Hepatocyte (in vitro differentiated cells): ENCODE measurements around the gene AKAP14. TPM values are rescaled to one million over a fixed set of nuclear protein-coding genes. Genes with fewer than 3 reads are reported as not detected.
A peak's percentile ranks its signal among the peaks of the same experiment; 100 is the strongest.
"Not testable (repeated sequence)": the region's sequence is repeated elsewhere in the genome, so short reads cannot be mapped to it uniquely, and the experiment has no call there.

Source experiments
- DNase-seq: peaks from one replicate; pipeline ENCODE4 v3.0.0-alpha.2; 2016; ENCODE audit warnings: low spot score
- H2AFZ ChIP-seq: fragments of 200-600 bp; sonication (generic); 2 replicates; pipeline ENCODE4 v1.6.0; 2016; ENCODE audit warnings: antibody characterized with exemption, mild to moderate bottlenecking
- H3K27ac ChIP-seq: fragments of 200-600 bp; sonication (generic); 2 replicates; pipeline ENCODE4 v1.5.1; 2016; ENCODE audit warnings: mild to moderate bottlenecking
- H3K27me3 ChIP-seq: fragments of 200-600 bp; sonication (generic); 2 replicates; pipeline ENCODE4 v1.6.1; 2016
- H3K36me3 ChIP-seq: fragments of 200-600 bp; sonication (generic); replicated peaks from 2 replicates; pipeline ENCODE4 v1.5.1; 2016; ENCODE audit warnings: low read depth; ENCODE audit not compliant: insufficient read depth
- H3K4me1 ChIP-seq: fragments of 200-600 bp; sonication (generic); 2 replicates; pipeline ENCODE4 v1.5.1; 2016; ENCODE audit warnings: mild to moderate bottlenecking, moderate library complexity; ENCODE audit not compliant: insufficient read depth
- H3K4me2 ChIP-seq: fragments of 200-600 bp; sonication (generic); 2 replicates; pipeline ENCODE4 v1.6.0; 2016
- H3K4me3 ChIP-seq: fragments of 200-600 bp; sonication (generic); 2 replicates; pipeline ENCODE4 v1.5.1; 2016; ENCODE audit warnings: mild to moderate bottlenecking
- H3K79me2 ChIP-seq: fragments of 200-600 bp; sonication (generic); 2 replicates; pipeline ENCODE4 v1.6.0; 2017; ENCODE audit warnings: mild to moderate bottlenecking
- H3K9me2 ChIP-seq: fragments of 200-600 bp; sonication (generic); replicated peaks from 2 replicates; pipeline ENCODE4 v1.6.0; 2017; ENCODE audit warnings: mild to moderate bottlenecking; ENCODE audit not compliant: insufficient read depth
- H3K9me3 ChIP-seq: fragments of 200-600 bp; sonication (generic); 2 replicates; pipeline ENCODE4 v1.5.1; 2016; ENCODE audit warnings: low read depth, mild to moderate bottlenecking
- H4K20me1 ChIP-seq: fragments of 200-600 bp; sonication (generic); 2 replicates; pipeline ENCODE4 v1.6.0; 2016; ENCODE audit warnings: mild to moderate bottlenecking; ENCODE audit not compliant: insufficient read depth, poor library complexity, severe bottlenecking
- EZH2 ChIP-seq: fragments of 200-600 bp; sonication (generic); IDR thresholded peaks from 2 replicates; pipeline ENCODE4 v1.6.1; 2016; ENCODE audit warnings: antibody characterized with exemption, mild to moderate bottlenecking, borderline replicate concordance
- EZH2phosphoT487 ChIP-seq: fragments of 200-600 bp; sonication (generic); IDR thresholded peaks from one replicate; pipeline ENCODE4 v1.6.1; 2018; ENCODE audit warnings: antibody characterized with exemption, mild to moderate bottlenecking, low read depth, moderate library complexity; ENCODE audit not compliant: unreplicated experiment, severe bottlenecking
- WGBS: methylation state at CpG from one replicate; pipeline ENCODE4 v1.1.6; 2016; ENCODE audit warnings: low lambda C conversion rate; ENCODE audit errors: missing lambda C conversion rate; 5-methylcytosine and 5-hydroxymethylcytosine counted together
- polyA plus RNA-seq: library from polyadenylated mRNA; unstranded; fragments of >200 nt; fragmentation: Nextera tagmentation; extraction: Ambion mirVana; gene quantifications from 2 replicates; pipeline ENCODE4 v1.2.1, GENCODE V29; 2016
- total RNA-seq: library from RNA; depleted of rRNA; stranded (reverse); fragments of >200 nt; gene quantifications from 2 replicates; pipeline ENCODE4 v1.2.3, GENCODE V29; 2014
- TF ChIP-seq, protein P1 (sequence below): fragments of 200-600 bp; sonication (generic); IDR thresholded peaks from 2 replicates; pipeline ENCODE4 v1.5.1; 2016; ENCODE audit warnings: antibody characterized with exemption, mild to moderate bottlenecking; ENCODE audit not compliant: poor library complexity

AKAP14 gene
- total and polyA plus RNA-seq, 2 experiments from 2014 or later, result not detected

DNA sequence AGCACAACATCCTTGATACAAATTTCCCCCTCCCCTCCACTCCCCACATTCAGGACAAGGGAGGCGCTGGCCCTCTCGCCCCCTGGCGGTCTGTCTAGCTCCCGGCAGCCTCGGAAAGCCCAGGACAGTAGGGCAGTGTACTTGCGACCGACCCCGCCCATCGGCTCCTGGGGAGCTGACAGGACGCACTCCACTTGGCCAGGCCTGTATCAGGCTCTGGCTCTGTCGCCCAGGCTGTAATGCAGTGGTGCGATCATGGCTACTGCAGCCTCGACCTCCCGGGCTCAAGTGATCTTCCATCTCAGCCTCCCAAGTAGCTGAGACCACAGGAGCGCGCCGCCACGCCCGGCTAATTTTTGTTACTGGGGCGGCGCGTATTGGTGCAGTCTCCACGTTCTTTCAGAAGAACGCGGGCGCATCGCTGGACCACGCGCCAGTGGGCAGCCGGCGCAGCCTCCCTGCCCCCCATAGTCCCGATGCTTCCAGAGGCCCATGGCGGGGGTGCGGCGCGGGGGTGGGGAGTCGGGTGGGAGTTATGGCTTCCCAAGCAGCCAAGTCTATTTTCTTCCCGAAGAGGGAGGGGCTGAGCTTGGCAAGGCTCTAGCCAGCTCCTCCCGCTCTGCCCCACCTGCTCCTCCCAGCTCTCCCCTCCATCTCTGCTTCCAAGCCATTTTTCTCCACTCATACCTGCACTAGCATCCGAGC, 7.8 kb upstream of the AKAP14 start:
- no peaks in the 10 kb centered on the region for H3K9me2 ChIP-seq
- H3K27ac ChIP-seq, result no peak overlapping the region
- no peaks in the 10 kb centered on the region for H3K4me1 ChIP-seq
- H2AFZ ChIP-seq, result peak overlapping the region; percentile 37
- H3K36me3 ChIP-seq, result no peaks in the 10 kb centered on the region
- no peaks in the 10 kb centered on the region for H3K9me3 ChIP-seq
- WGBS, result 40% methylated on average over 34 of the region's 40 CpGs
- no peaks in the 10 kb centered on the region for H3K79me2 ChIP-seq
- peak overlapping the region; percentile 81 for H3K4me2 ChIP-seq
- H3K27me3 ChIP-seq, result no peaks in the 10 kb centered on the region
- H4K20me1 ChIP-seq, result no peaks in the 10 kb centered on the region
- peak overlapping the region; percentile 22 for H3K4me3 ChIP-seq
- TF ChIP-seq, protein P1, sequence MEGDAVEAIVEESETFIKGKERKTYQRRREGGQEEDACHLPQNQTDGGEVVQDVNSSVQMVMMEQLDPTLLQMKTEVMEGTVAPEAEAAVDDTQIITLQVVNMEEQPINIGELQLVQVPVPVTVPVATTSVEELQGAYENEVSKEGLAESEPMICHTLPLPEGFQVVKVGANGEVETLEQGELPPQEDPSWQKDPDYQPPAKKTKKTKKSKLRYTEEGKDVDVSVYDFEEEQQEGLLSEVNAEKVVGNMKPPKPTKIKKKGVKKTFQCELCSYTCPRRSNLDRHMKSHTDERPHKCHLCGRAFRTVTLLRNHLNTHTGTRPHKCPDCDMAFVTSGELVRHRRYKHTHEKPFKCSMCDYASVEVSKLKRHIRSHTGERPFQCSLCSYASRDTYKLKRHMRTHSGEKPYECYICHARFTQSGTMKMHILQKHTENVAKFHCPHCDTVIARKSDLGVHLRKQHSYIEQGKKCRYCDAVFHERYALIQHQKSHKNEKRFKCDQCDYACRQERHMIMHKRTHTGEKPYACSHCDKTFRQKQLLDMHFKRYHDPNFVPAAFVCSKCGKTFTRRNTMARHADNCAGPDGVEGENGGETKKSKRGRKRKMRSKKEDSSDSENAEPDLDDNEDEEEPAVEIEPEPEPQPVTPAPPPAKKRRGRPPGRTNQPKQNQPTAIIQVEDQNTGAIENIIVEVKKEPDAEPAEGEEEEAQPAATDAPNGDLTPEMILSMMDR, result peak; percentile 51
- TF ChIP-seq EZH2, result no peak
- peak; percentile 78 for DNase-seq

DNA sequence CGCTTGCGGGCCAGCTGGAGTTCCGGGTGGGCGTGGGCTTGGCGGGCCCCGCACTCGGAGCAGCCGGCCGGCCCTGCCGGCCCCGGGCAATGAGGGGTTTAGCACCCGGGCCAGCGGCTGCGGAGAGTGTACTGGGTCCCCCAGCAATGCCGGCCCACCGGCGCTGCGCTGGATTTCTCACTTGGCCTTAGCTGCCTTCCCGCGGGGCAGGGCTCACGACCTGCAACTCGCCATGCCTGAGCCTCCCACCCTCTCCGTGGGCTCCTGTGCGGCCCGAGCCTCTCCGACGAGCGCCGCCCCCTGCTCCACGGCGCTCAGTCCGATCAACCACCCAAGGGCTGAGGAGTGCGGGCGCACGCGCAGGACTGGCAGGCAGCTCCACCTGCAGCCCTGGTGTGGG, 5.1 kb upstream of the AKAP14 start:
- H3K4me2 ChIP-seq, H3K9me2 ChIP-seq, H3K27me3 ChIP-seq, H3K4me1 ChIP-seq, DNase-seq, H3K79me2 ChIP-seq, H4K20me1 ChIP-seq, H2AFZ ChIP-seq, H3K27ac ChIP-seq, H3K9me3 ChIP-seq, H3K4me3 ChIP-seq, H3K36me3 ChIP-seq: not testable (repeated sequence)
- WGBS, result 93% methylated on average over 27 of the region's 36 CpGs

GRCh38 chrX:119891961-119892692, 3.6 kb upstream of the AKAP14 start:
- H4K20me1 ChIP-seq, H3K79me2 ChIP-seq, DNase-seq, H3K4me1 ChIP-seq, H3K4me2 ChIP-seq, H2AFZ ChIP-seq, H3K9me3 ChIP-seq, H3K9me2 ChIP-seq, H3K4me3 ChIP-seq, H3K27me3 ChIP-seq, H3K36me3 ChIP-seq: not testable (repeated sequence)
- H3K27ac ChIP-seq, result peak overlapping the region; percentile 14
- WGBS, result 66% methylated on average over 16 of the region's 16 CpGs

DNA sequence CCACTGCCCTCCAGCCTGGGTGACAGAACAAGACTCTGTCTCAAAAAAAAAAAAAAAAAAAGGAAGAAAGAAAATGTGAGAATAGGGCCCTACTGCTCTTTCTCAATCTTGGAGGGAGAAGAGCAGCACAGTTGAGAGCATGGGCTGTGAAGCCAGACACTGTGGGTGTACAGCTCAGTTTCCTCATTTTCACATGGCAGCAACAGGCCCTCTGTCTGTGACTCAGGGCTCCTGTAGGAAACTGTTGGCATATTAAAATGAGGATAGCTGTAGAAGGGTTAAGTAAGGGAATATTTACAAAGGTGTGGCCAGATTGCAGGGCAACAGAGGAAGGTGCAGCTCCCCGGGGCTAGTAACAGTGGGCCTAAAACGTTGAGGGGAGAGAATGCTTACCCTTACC, 3.4 kb downstream of the AKAP14 start:
- Histone ChIP-seq H3K4me2 (no peak overlapping the region), H2AFZ (no peak overlapping the region), H3K36me3 (no peaks in the 10 kb centered on the region), H3K4me1 (no peaks in the 10 kb centered on the region), H4K20me1 (no peaks in the 10 kb centered on the region), H3K27me3 (no peaks in the 10 kb centered on the region), H3K4me3 (no peak overlapping the region), H3K9me2 (no peaks in the 10 kb centered on the region), H3K27ac (no peak overlapping the region), H3K79me2 (no peaks in the 10 kb centered on the region), H3K9me3 (no peaks in the 10 kb centered on the region)
- 30% methylated on average over 2 of the region's 2 CpGs for WGBS
- TF ChIP-seq, protein P1, result no peak
- no peak for TF ChIP-seq EZH2
- TF ChIP-seq EZH2phosphoT487, result no peak
- no peak for DNase-seq
